ENCODE results near the gene PTBP3. TPM values are rescaled to one million over a fixed set of nuclear protein-coding genes. Genes with fewer than 3 reads are reported as not detected.

The PTBP3 gene
- total RNA-seq, 4 donors from 2014 or later = 19.9 to 31.1 (median 25.5) TPM

GRCh38 chr9:112380102-112380824 lies 46.8 kb upstream of the PTBP3 start, which contains the start of gene HSDL2:
Gene HSDL2, plus strand, starts transcription at chr9:112380108. Its CDS starts 56 bp downstream, at chr9:112380164.
- WGBS = under 1% methylated on average over 17 of the region's 43 CpGs
- peak in 1 of 2 donors; percentile 72 for TF ChIP-seq POLR2AphosphoS5 (IDR thresholded peaks at IDR 0.05)
- TF ChIP-seq CTCF (IDR thresholded peaks at IDR 0.05) = no peak
- no peak for TF ChIP-seq EP300 (IDR thresholded peaks at IDR 0.05)
- no peak for TF ChIP-seq POLR2A (IDR thresholded peaks at IDR 0.05; ENCODE audit: low read depth)
- H3K27me3 ChIP-seq = no peaks in the 10 kb centered on the region
- H3K4me1 ChIP-seq = peaks cover 45 to 69% (median 65%) of the 10 kb centered on the region in 4 donors
- H3K9me3 ChIP-seq = no peaks in the 10 kb centered on the region
- H3K27ac ChIP-seq (replicated peaks in 1 of 4) = peak within 1 kb of the TSS; percentile 95 to 99 (median 98)
- H3K36me3 ChIP-seq = no peaks in the 10 kb centered on the region
- peak within 1 kb of the TSS; percentile 65 to 99 (median 84) for H3K4me3 ChIP-seq
- peak; percentile 92 for DNase-seq (ENCODE audit: extremely low spot score)
- intact Hi-C loops (cut with DNase I) = no loop called here

GRCh38 chr9:112379177-112380101 lies 46.0 kb upstream of the PTBP3 start:
- peaks cover 39 to 61% (median 58%) of the 10 kb centered on the region in 4 donors for H3K4me1 ChIP-seq
- DNase-seq (ENCODE audit: extremely low spot score) = peak; percentile 100
- no peaks in the 10 kb centered on the region for H3K27me3 ChIP-seq
- peak overlapping the region; percentile 95 to 99 (median 98) for H3K27ac ChIP-seq (replicated peaks in 1 of 4)
- H3K4me3 ChIP-seq = peak overlapping the region; percentile 65 to 99 (median 84)
- TF ChIP-seq EP300 (IDR thresholded peaks at IDR 0.05) (no peak), CTCF (IDR thresholded peaks at IDR 0.05) (peak in 1 of 3 experiments; percentile 23), POLR2A (IDR thresholded peaks at IDR 0.05; ENCODE audit: low read depth) (peak; percentile 83), POLR2AphosphoS5 (IDR thresholded peaks at IDR 0.05) (peak; percentile 97 to 98)
- intact Hi-C loops (cut with DNase I) = loop anchor here (5.0 kb wide), 3 partner anchors 47 to 338 kb away; partner anchors contain the start of genes INIP, KIAA1958 and PTBP3
- H3K36me3 ChIP-seq = no peaks in the 10 kb centered on the region
- no peaks in the 10 kb centered on the region for H3K9me3 ChIP-seq
- under 1% methylated on average over 17 of the region's 57 CpGs for WGBS

- no peak for DNase-seq (ENCODE audit: extremely low spot score)
- H3K27ac ChIP-seq (replicated peaks in 1 of 4) = peak overlapping the region; percentile 95 to 99 (median 98)
- no peaks in the 10 kb centered on the region for H3K9me3 ChIP-seq
- no peaks in the 10 kb centered on the region for H3K36me3 ChIP-seq
- peak overlapping the region; percentile 65 to 99 (median 84) for H3K4me3 ChIP-seq
- no peaks in the 10 kb centered on the region for H3K27me3 ChIP-seq
- H3K4me1 ChIP-seq = peaks cover 35 to 53% (median 51%) of the 10 kb centered on the region in 4 donors
- WGBS = 22% methylated on average over 27 of the region's 27 CpGs
- TF ChIP-seq POLR2A (IDR thresholded peaks at IDR 0.05; ENCODE audit: low read depth) (no peak), EP300 (IDR thresholded peaks at IDR 0.05) (no peak), POLR2AphosphoS5 (IDR thresholded peaks at IDR 0.05) (no peak), CTCF (IDR thresholded peaks at IDR 0.05) (no peak)
- intact Hi-C loops (cut with DNase I) = loop anchor here (5.0 kb wide), 3 partner anchors 46 to 339 kb away; partner anchors contain the start of genes INIP, KIAA1958 and PTBP3
Measured at GRCh38 chr9:112378328-112379176, 45.1 kb upstream of the PTBP3 start.

Measured in esophagus muscularis mucosa (tissue), 4 donors.